SKM-1 (cell line): ENCODE data around the gene FN3KRP.
A peak's percentile ranks its signal among the peaks of the same experiment; 100 is the strongest.

Source experiments
- DNase-seq: peaks from one replicate; lab custom pipeline; 2025; ENCODE audit not compliant: unreplicated experiment; lab: John Stamatoyannopoulos, UW

Gene FN3KRP

GRCh38 chr17:82687375-82687861 is 29.1 kb upstream of the FN3KRP start:
- DNase-seq = no peak

GRCh38 chr17:82687871-82688270 is 28.6 kb upstream of the FN3KRP start:
- no peak for DNase-seq

GRCh38 chr17:82689077-82689476 is 27.4 kb upstream of the FN3KRP start:
- no peak for DNase-seq

- DNase-seq = no peak
These were observed 25.6 kb upstream of the FN3KRP start for GRCh38 chr17:82690786-82691489.

GRCh38 chr17:82691714-82692113 is 24.8 kb upstream of the FN3KRP start:
- no peak for DNase-seq

- DNase-seq = no peak
These were observed 24.2 kb upstream of the FN3KRP start for GRCh38 chr17:82692268-82692667.

- DNase-seq = no peak
These were observed 23.2 kb upstream of the FN3KRP start for GRCh38 chr17:82693168-82693867.

GRCh38 chr17:82694647-82695046 is 21.9 kb upstream of the FN3KRP start:
- DNase-seq = no peak

- no peak for DNase-seq
These were observed 20.2 kb upstream of the FN3KRP start for GRCh38 chr17:82696259-82696658.

- DNase-seq = no peak
These were observed 19.3 kb upstream of the FN3KRP start for GRCh38 chr17:82696916-82697807.

GRCh38 chr17:82697808-82698064 is 18.8 kb upstream of the FN3KRP start:
- DNase-seq = no peak

GRCh38 chr17:82698065-82698973 is 18.2 kb upstream of the FN3KRP start, which contains the start of gene RAB40B:
TSS of gene RAB40B (minus strand) at chr17:82698698. CDS start at chr17:82698596, 102 bp downstream.
- peak; percentile 93 for DNase-seq

- no peak for DNase-seq
These were observed 17.5 kb upstream of the FN3KRP start for GRCh38 chr17:82698974-82699442.

- no peak for DNase-seq
These were observed 17.0 kb upstream of the FN3KRP start for GRCh38 chr17:82699551-82699950.

- no peak for DNase-seq
These were observed 14.1 kb upstream of the FN3KRP start for GRCh38 chr17:82702231-82702927.

- DNase-seq = no peak
These were observed 13.3 kb upstream of the FN3KRP start for GRCh38 chr17:82703036-82703745.

- DNase-seq = no peak
These were observed 12.3 kb upstream of the FN3KRP start for GRCh38 chr17:82703935-82704865.

GRCh38 chr17:82704886-82705285 is 11.6 kb upstream of the FN3KRP start:
- DNase-seq = no peak
